Hindlimb muscle (tissue), 1 donor: ENCODE results near the gene MRPL55. TPM values are rescaled to one million over a fixed set of nuclear protein-coding genes. Genes with fewer than 3 reads are reported as not detected.
A peak's percentile ranks its signal among the peaks of the same experiment; 100 is the strongest.

ENCODE experiments used
- DNase-seq: peaks from one replicate; pipeline ENCODE4 v3.0.0-alpha.2; 2013
- polyA plus RNA-seq: library from polyadenylated mRNA; unstranded; fragments of 120-200 nt; gene quantifications from one replicate; pipeline ENCODE4 v1.2.1, GENCODE V29; 2013; ENCODE audit not compliant: insufficient read length

MRPL55 gene
- polyA plus RNA-seq, 1 donor, result 35.6 TPM

- no peak for DNase-seq
Measured at GRCh38 chr1:228147768-228148167, 38.7 kb upstream of the MRPL55 start.

DNA sequence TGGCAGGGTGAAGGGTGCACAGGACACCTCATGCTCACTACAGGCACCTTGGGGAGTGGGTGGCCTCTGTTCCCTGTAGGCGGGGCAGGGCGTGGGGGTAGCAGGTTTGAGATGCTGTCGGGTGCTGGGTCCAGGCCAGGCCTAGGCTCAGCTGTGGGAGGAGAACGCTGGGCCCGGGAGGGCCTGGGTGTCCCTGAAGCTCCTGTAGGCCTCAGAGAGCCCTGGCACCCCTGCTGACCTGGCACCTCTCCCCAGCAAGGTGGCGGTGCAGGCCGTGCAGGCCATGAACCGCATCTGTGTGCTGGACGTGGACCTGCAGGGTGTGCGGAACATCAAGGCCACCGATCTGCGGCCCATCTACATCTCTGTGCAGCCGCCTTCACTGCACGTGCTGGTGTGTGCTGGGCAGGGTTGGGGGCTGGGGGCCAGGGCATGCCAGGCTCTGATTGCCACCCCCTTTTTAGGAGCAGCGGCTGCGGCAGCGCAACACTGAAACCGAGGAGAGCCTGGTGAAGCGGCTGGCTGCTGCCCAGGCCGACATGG, 38.1 kb upstream of the MRPL55 start:
- DNase-seq, result no peak

DNA sequence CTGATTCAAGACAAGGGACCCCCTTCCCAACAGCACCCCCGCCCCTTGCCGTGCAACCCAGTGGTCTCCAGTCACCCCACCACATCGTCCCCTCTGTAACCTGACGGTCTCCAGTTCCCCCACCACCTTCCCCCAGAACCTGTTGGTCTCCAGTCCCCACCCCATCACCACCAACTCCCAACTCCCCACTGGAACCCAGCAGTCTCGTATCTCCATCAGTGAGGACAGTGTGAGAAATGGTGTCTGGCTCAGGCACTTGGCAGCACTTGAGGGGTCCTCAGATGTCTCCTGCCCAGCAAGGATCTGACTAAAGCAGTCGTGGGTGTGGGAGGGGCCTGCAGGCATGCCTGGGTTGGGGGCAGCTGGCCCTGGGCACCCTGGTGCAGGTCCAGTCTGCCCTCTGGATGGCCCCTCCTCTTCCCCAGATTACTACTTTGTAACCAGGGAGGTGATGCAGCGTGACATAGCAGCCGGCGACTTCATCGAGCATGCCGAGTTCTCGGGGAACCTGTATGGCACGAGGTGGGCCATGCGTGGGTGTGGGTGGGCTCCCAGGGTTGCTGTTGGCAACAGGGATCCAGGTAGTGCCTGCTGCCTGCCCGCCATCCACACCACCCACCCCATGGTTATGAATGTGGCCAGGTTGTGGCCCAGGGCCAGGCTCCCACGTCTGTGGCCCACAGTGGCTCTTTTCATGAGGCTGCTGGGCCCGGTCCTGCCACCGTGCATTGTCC, 37.5 kb upstream of the MRPL55 start:
- no peak for DNase-seq

DNA sequence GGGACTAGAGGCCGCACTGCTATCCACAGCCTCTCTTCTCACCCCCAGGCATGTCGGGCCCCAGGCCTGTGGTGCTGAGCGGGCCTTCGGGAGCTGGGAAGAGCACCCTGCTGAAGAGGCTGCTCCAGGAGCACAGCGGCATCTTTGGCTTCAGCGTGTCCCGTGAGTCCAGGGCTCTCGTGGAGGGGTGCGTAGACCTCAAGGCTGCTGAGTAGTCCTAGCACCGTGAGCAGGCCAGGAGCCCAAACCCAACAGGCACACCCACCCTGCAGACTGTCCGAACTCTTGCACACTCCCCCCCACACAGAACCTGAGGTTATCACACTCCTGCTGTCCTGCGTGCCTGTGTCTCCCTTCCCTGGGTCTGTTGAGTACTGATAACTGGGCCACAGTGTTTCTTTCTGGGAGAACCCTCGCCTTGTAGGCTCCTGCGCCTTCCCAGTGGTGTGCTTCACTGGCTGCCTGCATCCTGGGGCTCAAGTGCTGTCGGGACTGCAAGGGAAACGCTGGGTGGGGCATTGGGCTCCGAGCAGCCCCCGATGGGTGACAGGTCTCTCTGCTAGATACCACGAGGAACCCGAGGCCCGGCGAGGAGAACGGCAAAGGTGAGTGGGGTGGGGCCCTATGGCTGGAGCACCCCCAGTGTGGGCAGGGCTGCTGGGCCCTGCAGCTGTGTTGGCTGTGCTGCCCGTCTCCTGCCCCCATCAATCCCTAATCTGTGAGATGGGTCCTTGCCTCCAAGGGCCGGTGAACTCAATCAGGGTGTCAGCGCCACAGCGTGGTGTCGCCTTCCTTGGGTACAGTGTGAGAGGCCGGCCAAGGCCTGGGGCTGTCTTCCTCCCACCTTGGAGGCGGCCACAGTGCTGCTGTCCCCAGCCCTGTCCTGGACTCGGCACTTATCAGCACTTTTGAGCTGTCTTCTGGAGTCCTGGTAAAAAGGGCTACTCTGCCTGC, 36.6 kb upstream of the MRPL55 start:
- DNase-seq, result no peak

- DNase-seq, result no peak
Measured at GRCh38 chr1:228144993-228145343, 35.9 kb upstream of the MRPL55 start.

DNA sequence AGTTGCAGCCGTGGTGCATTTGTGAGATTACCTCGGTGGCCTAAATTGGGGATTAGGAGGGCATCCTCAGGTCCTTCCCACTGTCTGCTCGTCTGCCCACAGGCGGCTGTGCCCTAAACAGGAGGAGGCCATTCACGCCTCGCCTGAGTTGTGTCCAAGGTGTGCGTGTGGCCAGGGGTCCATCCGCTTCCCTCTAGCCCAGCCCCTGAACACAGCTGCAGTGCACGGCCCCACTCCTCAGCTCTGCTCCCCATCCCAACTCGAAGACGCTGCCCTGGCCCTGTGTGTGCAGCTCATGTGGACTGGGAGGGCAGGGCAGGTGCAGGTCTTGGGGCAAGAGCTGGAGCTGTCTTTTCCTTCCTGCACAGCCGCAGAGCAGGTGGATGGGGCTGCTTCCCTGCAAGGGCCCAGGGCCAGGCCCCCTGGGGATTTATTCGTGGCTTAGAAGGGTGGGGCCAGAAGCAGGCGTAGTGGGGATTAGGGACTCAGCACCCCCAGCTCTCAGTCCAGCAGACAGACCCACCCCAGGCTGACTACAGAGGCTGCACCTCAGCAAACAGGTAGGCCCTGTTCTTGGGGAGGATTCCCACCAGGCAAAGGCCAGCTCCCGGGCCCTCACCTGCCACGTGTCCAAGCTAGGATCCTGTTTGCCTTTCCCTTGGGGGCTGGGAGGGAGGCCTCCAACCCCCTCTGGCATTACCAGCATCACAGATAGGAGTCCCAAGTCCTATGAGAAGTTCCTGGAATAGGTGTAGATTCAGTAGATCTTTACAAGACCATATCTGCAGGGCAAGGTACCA, 35.3 kb upstream of the MRPL55 start:
- no peak for DNase-seq

DNA sequence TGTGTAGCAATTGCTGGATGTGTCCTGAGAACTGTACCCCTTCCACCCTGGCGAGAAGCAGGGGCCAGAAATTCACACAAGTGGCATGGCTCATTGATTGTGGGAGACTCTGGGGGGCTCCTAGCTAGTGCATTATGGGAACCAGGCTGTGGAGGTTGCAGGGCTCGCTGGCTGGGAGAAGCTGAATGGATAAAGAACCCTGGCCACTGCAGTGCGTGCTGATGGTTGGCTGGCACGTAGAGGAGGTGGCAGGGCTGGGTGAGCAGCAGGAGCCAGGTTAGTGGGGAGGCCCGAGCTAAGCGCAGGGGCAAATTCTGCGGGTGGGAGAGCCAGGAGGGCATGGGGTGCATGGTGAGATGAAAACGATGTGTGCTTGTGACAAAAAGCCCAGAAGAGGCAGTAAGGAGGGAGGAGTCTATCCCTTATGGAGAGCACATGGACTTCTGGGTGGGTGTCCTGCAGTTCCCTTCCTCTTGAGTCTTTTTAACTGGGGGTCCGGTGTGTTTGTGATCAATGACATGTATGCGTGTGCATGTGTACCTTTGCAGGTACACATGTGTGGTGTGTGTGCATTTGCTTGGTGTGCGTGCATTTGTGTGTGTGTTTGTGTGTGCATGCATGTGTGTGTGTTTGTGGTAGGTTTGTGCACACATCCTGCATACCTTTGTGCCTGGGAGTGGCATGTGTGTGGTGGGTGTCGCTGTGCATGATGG, 34.5 kb upstream of the MRPL55 start:
- no peak for DNase-seq

DNA sequence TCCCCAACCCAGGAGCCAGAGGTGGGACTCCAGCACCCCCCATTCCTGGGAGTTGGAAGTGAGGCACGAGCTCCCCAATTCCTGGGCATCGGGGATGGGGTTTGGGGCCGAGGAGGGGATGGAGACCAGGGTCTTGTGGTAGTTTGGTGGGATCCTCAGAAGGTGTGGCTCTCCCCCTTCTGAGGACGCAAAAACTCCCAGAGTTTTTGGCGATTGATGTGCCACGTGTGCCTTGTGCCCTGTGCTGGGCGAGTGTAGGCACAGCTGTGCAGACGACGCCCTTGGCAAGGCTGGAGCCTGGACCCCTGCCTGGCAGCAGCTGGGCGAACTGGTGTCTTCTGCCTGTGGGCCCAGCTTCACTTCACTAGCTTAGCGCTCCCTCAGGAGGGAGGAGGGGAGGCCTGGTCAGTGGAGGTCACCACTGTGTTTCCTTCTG, 33.6 kb upstream of the MRPL55 start:
- DNase-seq, result no peak

DNA sequence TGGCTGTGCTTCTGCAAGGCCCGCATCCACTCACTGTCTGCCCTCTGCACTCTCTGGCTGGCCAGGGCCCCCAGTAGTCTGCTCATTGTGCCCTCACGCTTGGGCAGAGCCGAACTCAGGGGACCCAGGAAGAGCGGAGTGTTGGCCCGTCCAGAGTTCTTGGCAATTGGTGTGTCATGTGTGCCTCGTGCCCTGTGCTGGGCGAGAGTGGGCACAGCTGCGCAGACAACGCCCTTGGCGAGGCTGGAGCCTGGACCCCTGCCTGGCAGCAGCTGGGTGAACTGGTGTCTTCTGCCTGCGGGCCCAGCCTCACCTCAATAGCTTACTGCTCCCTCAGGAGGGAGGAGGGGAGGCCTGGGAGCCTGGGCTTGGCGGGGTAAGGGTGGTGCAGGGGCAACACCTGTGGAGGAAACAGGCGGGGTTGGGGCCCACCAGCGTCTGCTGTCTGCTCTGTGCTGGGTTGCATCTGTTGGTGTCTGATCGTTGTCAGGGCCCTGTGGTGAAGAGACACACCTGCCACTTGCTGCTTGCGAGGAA, 33.1 kb upstream of the MRPL55 start:
- no peak for DNase-seq

DNA sequence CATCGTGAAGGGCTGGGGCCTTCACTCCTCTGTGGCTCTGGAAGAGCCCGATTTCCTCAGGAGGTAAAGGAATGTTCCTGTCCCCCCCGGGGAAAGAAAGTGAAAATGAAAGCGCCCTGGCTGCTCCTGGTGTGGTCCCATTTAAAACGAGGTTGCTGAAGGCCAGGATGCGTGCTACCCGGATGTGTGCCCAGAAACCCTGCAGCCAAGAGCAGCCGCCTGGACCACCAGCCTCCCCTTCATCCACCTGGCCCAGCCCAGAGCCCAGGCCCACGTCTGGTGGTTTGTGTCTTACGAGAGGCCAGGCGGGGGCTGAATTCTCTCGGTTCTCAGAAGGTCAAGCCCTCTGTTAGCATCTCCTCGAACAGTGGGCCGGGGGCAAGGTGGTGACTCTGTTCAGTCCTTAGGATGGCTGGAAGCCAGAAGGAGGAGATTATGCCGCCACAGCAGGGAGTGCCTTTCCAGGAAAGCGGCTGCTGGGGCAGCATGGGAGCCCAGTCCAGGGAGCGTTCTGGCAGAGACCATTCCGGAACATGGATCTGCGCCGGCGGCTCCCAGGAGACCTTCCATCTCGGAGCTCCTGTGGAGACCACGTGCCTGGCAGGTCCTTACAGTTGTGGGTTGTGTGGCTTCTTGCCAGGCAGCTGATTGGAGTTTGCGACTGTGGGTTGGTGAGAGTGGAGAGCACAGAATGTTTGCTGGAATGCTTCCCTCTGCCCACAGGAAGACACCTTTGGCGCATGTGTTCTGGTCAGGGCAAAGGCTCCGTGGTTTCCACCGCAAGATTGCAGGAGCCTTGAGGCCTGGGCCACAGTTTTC, 32.3 kb upstream of the MRPL55 start:
- DNase-seq, result no peak

GRCh38 chr1:228140724-228141225, 31.7 kb upstream of the MRPL55 start:
- no peak for DNase-seq

- DNase-seq, result peak; percentile 97
Measured at GRCh38 chr1:228139931-228140723, 31.0 kb upstream of the MRPL55 start, which contains the start of gene GUK1. Gene GUK1 (plus strand): TSS chr1:228140279. CDS start chr1:228140303, 24 bp downstream.

GRCh38 chr1:228139406-228139930, 30.4 kb upstream of the MRPL55 start:
- DNase-seq, result no peak

GRCh38 chr1:228136901-228137300, 27.8 kb upstream of the MRPL55 start:
- DNase-seq, result no peak

DNA sequence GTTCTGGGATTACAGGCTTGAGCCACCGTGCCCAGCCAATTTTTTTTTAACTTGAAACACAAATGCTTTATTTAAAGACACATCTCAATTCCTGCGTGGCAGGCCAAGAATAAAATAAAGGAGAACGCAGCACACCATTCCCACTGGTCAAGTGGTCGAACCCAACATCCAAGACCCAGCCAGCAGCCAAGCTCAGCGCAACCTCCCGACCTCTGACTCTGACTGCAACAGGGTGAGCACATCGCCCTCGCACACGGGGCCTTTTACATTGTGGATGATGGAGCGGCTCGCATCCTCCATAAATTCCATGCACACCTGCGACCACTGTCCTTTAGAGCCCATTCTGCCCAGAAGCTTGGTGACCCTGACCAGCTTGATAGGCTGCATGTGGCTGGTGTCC, 25.5 kb upstream of the MRPL55 start:
- DNase-seq, result no peak

- no peak for DNase-seq
Measured at GRCh38 chr1:228131766-228132165, 22.7 kb upstream of the MRPL55 start.

GRCh38 chr1:228125185-228125584, 16.1 kb upstream of the MRPL55 start:
- DNase-seq, result no peak

- DNase-seq, result no peak
Measured at GRCh38 chr1:228123505-228123904, 14.4 kb upstream of the MRPL55 start.

DNA sequence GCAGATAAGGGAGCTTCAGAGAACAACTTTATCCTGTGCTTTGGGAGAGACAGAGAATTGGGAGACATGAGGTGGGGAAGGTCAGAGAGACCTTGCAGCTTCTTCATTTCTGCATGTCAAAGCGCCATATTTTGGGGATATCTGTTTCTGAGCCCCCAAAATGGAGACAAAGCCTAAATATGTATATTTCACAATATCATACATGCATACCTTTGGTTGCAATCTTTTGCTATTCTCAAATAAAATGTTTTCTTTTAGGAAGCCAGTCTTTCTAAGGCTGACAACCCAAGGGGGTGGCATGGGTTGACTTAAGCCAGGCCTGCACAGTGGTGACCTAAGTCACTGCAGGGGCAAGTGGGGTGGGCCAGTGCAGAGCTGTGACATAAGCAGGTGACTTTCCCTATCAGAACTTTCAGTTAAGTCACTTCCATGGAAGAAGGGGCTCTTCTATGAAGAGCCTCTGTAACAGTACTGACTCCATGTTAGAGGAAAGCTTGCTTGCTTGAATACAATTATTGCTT, 13.9 kb upstream of the MRPL55 start:
- no peak for DNase-seq
